Stimulated activated CD4-positive, alpha-beta T cell treated with anti-CD3 and anti-CD28 coated beads, Interleukin-4, amount 100 ng/mL, for 4 hours (primary cell): ENCODE measurements around the gene MYCN.
"Not testable (repeated sequence)": the region's sequence is repeated elsewhere in the genome, so short reads cannot be mapped to it uniquely, and the experiment has no call there.

ENCODE experiments used
- DNase-seq, 2 experiments: peaks; one replicate each; pipeline ENCODE4 v3.0.0-alpha.2; 2020

MYCN gene

GRCh38 chr2:15939854-15940660 lies at the start of gene MYCN:
MYCN (plus strand) TSS chr2:15940550; CDS start chr2:15942065, 1,515 bp downstream.
- DNase-seq, result peak in 1 of 2 experiments; percentile 18

GRCh38 chr2:15890936-15891905 lies 49.1 kb upstream of the MYCN start:
- DNase-seq, result no peak

GRCh38 chr2:15892151-15892880 lies 48.0 kb upstream of the MYCN start:
- no peak for DNase-seq

DNA sequence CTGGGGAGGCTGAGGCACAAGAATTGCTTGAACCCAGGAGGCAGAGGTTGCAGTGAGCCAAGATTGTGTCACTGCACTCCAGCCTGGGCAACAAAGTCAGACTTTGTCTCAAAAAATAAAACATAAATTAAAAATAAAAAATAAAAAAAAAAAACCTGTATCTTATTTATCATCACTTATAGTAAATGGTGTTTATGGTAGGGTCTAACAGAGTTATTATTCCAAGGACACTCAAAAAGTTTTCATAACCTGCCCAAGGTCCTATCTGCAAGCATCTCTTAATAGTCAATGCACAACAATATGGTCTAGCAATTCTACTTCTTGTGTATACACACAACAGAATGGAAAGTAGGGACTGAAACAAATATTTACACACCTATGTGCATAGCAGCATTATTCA lies 47.3 kb upstream of the MYCN start:
- DNase-seq, result no peak

DNA sequence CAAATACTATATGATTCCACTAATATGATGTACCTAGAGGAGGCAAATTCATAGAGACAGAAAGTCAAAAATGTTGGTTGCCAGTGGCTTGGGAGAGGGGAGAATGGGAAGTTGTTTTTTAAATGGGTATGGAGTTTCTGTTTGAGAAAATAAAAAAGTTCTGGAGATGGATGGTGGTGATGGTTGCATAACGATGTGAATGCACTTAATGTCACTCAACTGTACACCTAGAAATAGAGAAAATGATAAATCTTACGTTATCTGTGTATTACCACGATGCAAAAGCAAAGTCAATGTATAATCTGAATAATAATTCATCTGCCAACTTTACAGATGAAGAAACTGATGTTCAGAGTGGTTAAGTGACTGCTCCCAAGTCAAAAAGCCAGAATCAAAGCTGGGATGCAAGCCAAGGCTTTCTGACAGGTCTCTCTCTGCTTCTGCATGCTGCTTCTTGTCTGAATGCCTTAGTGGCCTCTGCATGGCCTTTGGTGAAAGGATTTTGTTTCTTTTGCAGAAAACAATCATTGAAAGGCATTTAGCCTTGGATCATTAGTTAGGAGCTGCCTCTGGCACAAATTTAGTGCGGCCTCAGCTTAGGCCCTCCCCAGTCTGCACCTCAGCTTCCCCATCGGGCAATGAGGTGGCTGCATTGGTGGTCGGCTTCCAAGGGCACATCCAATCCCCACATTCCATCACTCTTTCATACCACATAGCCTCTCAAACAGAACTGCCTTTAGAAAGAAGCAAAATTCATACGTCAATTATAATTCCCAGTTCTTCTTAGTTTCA lies 46.5 kb upstream of the MYCN start:
- DNase-seq, result no peak

- no peak for DNase-seq
These were observed 45.7 kb upstream of the MYCN start for GRCh38 chr2:15894481-15895144.

- no peak for DNase-seq
These were observed 44.5 kb upstream of the MYCN start for GRCh38 chr2:15895615-15896469.

GRCh38 chr2:15896859-15897258 lies 43.5 kb upstream of the MYCN start:
- DNase-seq, result no peak

- DNase-seq, result no peak
These were observed 42.8 kb upstream of the MYCN start for GRCh38 chr2:15897431-15898098.

DNA sequence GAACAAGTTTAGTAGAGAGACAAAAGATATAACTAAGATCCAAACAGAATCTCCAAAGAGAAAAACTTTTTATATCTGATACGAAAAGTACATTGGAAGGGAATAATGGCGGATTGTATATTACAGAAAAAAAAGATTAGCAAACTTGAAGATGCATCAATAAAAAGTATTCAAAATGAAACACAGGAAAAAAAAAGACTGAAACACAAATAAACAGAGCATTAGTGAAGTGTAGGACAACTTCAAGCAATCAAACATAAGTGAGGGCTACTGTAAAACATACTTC lies 41.1 kb upstream of the MYCN start:
- DNase-seq, result no peak

DNA sequence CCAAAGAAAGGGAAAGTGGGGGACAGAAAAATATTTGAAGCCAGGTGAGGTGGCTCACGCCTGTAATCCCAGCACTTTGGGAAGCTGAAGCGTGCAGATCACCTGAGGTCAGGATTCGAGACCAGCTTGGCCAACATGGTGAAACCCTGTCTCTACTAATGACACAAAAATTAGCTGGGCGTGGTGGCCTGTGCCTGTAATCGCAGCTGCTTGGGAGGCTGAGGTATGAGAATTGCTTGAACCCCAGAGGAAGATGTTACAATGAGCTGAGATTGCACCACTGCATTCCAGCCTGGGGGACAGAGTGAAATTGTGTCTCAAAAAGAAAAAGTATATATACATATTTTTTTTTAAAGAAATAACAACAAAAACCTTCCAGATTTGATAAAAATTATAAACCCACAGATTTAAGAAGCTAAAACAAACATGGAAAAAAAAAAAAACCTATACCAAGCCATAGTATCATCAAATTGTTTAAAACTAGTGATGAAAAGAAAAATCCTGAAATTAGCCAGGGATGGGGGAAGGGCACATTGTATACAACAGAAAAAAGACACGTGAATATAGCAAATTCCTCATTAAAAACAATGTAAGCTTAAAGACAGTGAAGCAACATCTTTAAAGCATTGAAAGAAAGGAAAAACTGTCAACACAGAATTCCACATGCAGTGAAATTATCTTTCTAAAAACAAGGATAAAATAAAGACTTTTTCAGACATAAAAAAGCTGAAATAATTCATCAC lies 40.4 kb upstream of the MYCN start:
- DNase-seq, result no peak

- DNase-seq, result no peak
These were observed 39.1 kb upstream of the MYCN start for GRCh38 chr2:15901095-15901807.

GRCh38 chr2:15901808-15902130 lies 38.6 kb upstream of the MYCN start:
- DNase-seq, result no peak

DNA sequence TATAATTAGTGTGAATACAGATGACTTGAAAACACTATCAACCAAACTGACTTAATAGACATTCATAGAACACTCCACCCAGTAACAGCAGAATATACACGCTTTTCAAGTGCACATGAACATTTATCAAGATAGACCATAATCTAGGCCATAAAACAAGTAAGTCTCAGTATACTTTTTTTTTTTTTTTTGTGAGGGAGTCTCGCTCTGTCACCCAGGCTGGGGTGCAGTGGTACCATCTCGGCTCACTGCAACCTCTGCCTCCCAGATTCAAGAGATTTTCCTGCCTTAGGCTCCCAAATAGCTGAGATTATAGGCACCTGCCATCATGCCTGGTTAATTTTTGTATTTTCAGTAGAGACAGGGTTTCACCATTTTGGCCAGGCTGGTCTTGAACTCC lies 36.4 kb upstream of the MYCN start:
- DNase-seq, result not testable (repeated sequence)

GRCh38 chr2:15905267-15905645 lies 35.1 kb upstream of the MYCN start:
- no peak for DNase-seq

- no peak for DNase-seq
These were observed 34.3 kb upstream of the MYCN start for GRCh38 chr2:15905986-15906491.

DNA sequence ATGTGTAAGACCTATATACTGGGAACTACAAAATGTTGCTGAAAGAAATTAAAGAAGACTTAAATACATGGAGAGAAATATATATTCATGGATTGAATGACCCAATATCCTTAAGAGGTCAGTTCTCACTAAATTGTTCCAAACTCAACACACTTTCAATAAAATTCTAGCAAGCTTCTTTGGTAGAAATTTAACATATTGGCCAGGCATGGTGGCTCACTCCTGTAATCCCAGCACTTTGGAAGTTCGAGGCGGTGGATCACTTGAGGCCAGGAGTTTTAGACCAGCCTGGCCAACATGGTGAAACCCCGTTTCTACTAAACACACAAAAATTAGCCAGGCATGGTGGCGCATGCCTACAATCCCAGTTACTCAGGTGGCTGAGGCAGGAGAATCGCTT lies 33.6 kb upstream of the MYCN start:
- DNase-seq, result no peak

DNA sequence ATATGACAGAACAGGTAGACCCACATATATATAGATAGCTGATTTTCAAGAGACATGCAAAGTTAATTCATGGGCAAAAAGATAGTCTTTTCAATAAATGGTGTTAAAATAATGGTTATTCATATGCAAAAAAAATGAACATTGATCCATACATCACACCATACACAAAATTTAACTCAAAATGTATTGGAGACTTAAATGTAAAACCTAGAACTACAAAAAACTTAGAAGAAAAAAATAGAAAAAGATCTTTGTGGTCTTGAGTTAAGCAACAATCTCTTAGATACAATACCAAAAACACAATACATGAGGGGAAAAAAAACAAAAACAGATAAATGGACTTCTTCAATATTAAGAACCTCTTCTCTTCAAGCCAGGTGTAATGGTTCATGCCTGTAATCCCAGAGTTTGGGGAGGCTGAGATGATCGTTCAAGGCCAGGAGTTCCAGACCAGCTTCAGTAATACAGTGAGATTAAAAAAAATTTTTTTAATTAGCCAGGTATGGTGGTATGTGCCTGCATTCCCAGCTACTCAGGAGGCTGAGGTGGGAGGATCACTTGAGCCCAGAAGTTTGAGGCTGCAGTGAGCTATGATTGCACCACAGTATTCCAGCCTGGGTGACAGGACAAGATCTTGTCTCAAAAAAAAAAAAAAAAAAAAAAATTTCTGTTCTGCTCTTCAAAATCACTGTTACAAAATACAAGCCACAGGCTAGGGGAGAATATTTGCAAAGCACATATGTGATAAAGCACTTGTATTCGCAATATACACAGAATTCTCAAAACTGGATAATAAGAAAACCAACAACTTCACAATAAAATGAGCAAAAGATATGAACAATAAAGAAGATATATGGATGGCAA lies 32.7 kb upstream of the MYCN start:
- DNase-seq, result no peak
